Heart left ventricle (tissue), 16 donors: ENCODE data around the gene GREM1. TPM values are rescaled to one million over a fixed set of nuclear protein-coding genes. Genes with fewer than 3 reads are reported as not detected.

Experiments used
- ATAC-seq, 4 donors: fragments of 200-7000 bp; cut with Tn5 transposase; one replicate each; pipeline ENCODE4 v1.9.1; 2020 to 2022; ENCODE audit warnings: moderate library complexity in 4 of 4, mild to moderate bottlenecking in 3 of 4, moderate number of reproducible peaks in 1 of 4
- DNase-seq, 5 donors: peaks; one replicate each; pipeline ENCODE4 v3.0.0-alpha.2; 2020
- H3K27ac ChIP-seq, 12 donors: fragments of 200-600 bp; sonication (generic) in 4 of 12; one replicate each; pipeline versions ENCODE4 v1.5.0 to v1.8.0; 2016 to 2022; ENCODE audit warnings: mild to moderate bottlenecking in 2 of 12
- H3K27me3 ChIP-seq, 9 donors: fragments of 200-600 bp; sonication (generic) in 2 of 9; one replicate each; pipeline versions ENCODE4 v1.5.1 to v1.8.0; 2016 to 2022; ENCODE audit warnings: mild to moderate bottlenecking in 3 of 9
- H3K36me3 ChIP-seq, 9 donors: fragments of 200-600 bp; sonication (generic) in 2 of 9; one replicate each; pipeline versions ENCODE4 v1.5.0 to v1.8.0; 2018 to 2022; ENCODE audit warnings: mild to moderate bottlenecking in 2 of 9
- H3K4me1 ChIP-seq, 12 donors: fragments of 200-600 bp; sonication (generic) in 4 of 12; one replicate each; pipeline versions ENCODE4 v1.5.0 to v1.8.0; 2016 to 2022; ENCODE audit warnings: mild to moderate bottlenecking in 3 of 12
- H3K4me3 ChIP-seq, 12 donors: fragments of 200-600 bp; sonication (generic) in 4 of 12; one replicate each; pipeline versions ENCODE4 v1.5.0 to v1.8.0; 2017 to 2022; ENCODE audit warnings: mild to moderate bottlenecking in 9 of 12, moderate library complexity in 4 of 12
- H3K9me3 ChIP-seq, 12 donors: fragments of 200-600 bp; sonication (generic) in 4 of 12; one replicate each; pipeline versions ENCODE4 v1.5.0 to v1.8.0; 2016 to 2022; ENCODE audit warnings: mild to moderate bottlenecking in 1 of 12
- CTCF ChIP-seq, 12 donors: fragments of 200-600 bp; sonication (generic) in 4 of 12; IDR thresholded peaks; one replicate each; pipeline versions ENCODE4 v1.5.0 to v1.8.0; 2018 to 2022; ENCODE audit warnings: antibody characterized with exemption in 12 of 12, mild to moderate bottlenecking in 5 of 12
- POLR2A ChIP-seq, 2 donors: fragments of 450-650 bp; IDR thresholded peaks; one replicate each; pipeline ENCODE4 v1.6.1; 2017; ENCODE audit warnings: antibody characterized with exemption in 2 of 2, mild to moderate bottlenecking in 2 of 2, moderate library complexity in 2 of 2
- WGBS, 4 donors: extraction: QIAGEN DNeasy Blood & Tissue Kit in 2 of 4; methylation state at CpG; one replicate each; pipeline versions ENCODE4 v1.1.5 to v1.1.7; 2013 to 2018; 5-methylcytosine and 5-hydroxymethylcytosine counted together
- intact Hi-C, 10 donors: fragments of 100-400 bp; cut with DNase I; formaldehyde crosslinking; loops; one replicate each; pipeline versions ENCODE4 v1.11.1 to v1.14.2; 2022
- polyA plus RNA-seq, 2 donors: library from polyadenylated mRNA; stranded (reverse); fragments of 200-250 nt; gene quantifications; one replicate each; pipeline ENCODE4 v1.2.3, GENCODE V29; 2013
- total RNA-seq, 9 donors: library from RNA; depleted of rRNA in 2 of 9; stranded (reverse); fragments of >200 nt in 2 of 9; fragmentation: NEBNext Ultra II Directional in 3 of 9; extraction: Animal tissue kit (Norgen Biotek cat#: 25700) in 3 of 9; gene quantifications; one replicate each; pipeline versions ENCODE4 v1.1.0 to v1.2.4, GENCODE V29; 2016 to 2023
- donor health status: ischemic (EF 13 %, LVEDD 7.1; RV severe dilation, severe dysfunction).
- donor health status: healthy with polysubstance abuse.
- donor health status: DM: no; HTN: yes; CAD: no.
- donor health status: DM: no; HTN: no; CAD: no.
- donor health status: ischemic (EF 25% LVEDD 6.9; RV normal size, moderate dysfunction).
- donor health status: ischemic (EF 25% LVEDD 5.7; RV mildly dilated, moderate dysfunction).
- donor health status: healthy.
- donor health status: DM: yes; HTN: yes; CAD: no.
- donor health status: ischemic (EF 35%, LVEDD 5.7; RV mildly dilated, moderate dysfunction).
- donor health status: nonischemic (EF 11% LVEDD 7.7; RV severe dilation, severe dysfunction).
- donor health status: DM: yes; HTN: yes; CAD: no.
- donor health status: PGD.
- donor health status: ischemic (EF 29% LVEDD 5.4; RV normal size, mild dysfunction).
- donor health status: nonischemic (EF 23%, LVEDD 6.1; RV moderate dilation, normal function).

The GREM1 gene
- total and polyA plus RNA-seq, 11 donors, result 0.04 to 2.3 (median 0.12) TPM; not detected in 6

GRCh38 chr15:32701863-32702262, 15.9 kb upstream of the GREM1 start:
- Histone ChIP-seq H3K27ac (no peak overlapping the region), H3K36me3 (no peaks in the 10 kb centered on the region), H3K9me3 (no peaks in the 10 kb centered on the region), H3K4me1 (no peaks in the 10 kb centered on the region), H3K4me3 (no peak overlapping the region), H3K27me3 (peaks cover 0 to 19% (median 0%) of the 10 kb centered on the region in 9 donors)
- TF ChIP-seq CTCF (IDR thresholded peaks at IDR 0.05) (no peak), POLR2A (IDR thresholded peaks at IDR 0.05) (no peak)
- DNase-seq (no peak), ATAC-seq (no peak)
- intact Hi-C loops, result no loop called here
- WGBS, 4 donors, result 54 to 60% (median 57%) methylated on average over 3 of the region's 3 CpGs

GRCh38 chr15:32704395-32704981, 13.3 kb upstream of the GREM1 start:
- H3K36me3 ChIP-seq, result no peaks in the 10 kb centered on the region
- no peak for DNase-seq
- H3K27me3 ChIP-seq, result peaks cover 0 to 36% (median 0%) of the 10 kb centered on the region in 9 donors
- no peaks in the 10 kb centered on the region for H3K4me1 ChIP-seq
- ATAC-seq, result no peak
- H3K4me3 ChIP-seq, result no peak overlapping the region
- no peak overlapping the region for H3K27ac ChIP-seq
- no peaks in the 10 kb centered on the region for H3K9me3 ChIP-seq
- intact Hi-C loops, result no loop called here
- WGBS, 4 donors, result 41 to 55% (median 51%) methylated on average over 8 of the region's 8 CpGs
- TF ChIP-seq CTCF (IDR thresholded peaks at IDR 0.05) (no peak), POLR2A (IDR thresholded peaks at IDR 0.05) (no peak)

- intact Hi-C loops, result no loop called here
- Histone ChIP-seq H3K27ac (no peak overlapping the region), H3K27me3 (peaks cover 0 to 36% (median 0%) of the 10 kb centered on the region in 9 donors), H3K9me3 (no peaks in the 10 kb centered on the region), H3K4me1 (no peaks in the 10 kb centered on the region), H3K36me3 (no peaks in the 10 kb centered on the region), H3K4me3 (no peak overlapping the region)
- ATAC-seq, result no peak
- DNase-seq, result no peak
- TF ChIP-seq CTCF (IDR thresholded peaks at IDR 0.05) (no peak), POLR2A (IDR thresholded peaks at IDR 0.05) (no peak)
- 81 to 88% (median 87%) methylated on average over 2 of the region's 2 CpGs for WGBS, 4 donors
Observed at GRCh38 chr15:32705446-32705845, 12.4 kb upstream of the GREM1 start.

- TF ChIP-seq CTCF (IDR thresholded peaks at IDR 0.05), result no peak
- no peak for TF ChIP-seq POLR2A (IDR thresholded peaks at IDR 0.05)
- Histone ChIP-seq H3K27me3 (peaks cover 0 to 40% (median 0%) of the 10 kb centered on the region in 9 donors), H3K9me3 (no peaks in the 10 kb centered on the region), H3K4me3 (no peak overlapping the region), H3K27ac (no peak overlapping the region), H3K36me3 (no peaks in the 10 kb centered on the region), H3K4me1 (no peaks in the 10 kb centered on the region)
- intact Hi-C loops, result no loop called here
- WGBS, 4 donors, result 62 to 80% (median 74%) methylated on average over 3 of the region's 3 CpGs
- ATAC-seq (no peak), DNase-seq (no peak)
Observed at GRCh38 chr15:32706704-32707103, 11.1 kb upstream of the GREM1 start.
